Stomach (tissue), 9 donors: ENCODE measurements around the gene ATP8A2. TPM values are rescaled to one million over a fixed set of nuclear protein-coding genes. Genes with fewer than 3 reads are reported as not detected.
"Not testable (repeated sequence)": the region's sequence is repeated elsewhere in the genome, so short reads cannot be mapped to it uniquely, and the experiment has no call there.

ENCODE experiments used
- DNase-seq, 2 donors: peaks; one replicate each; pipeline versions ENCODE4 v3.0.0 to v3.0.0-alpha.2; 2013 to 2019
- H3K27ac ChIP-seq, 5 donors: fragments of 200-600 bp in 4 of 5; sonication (generic) in 4 of 5; one replicate each; pipeline ENCODE4 v1.5.1; 2013 to 2019; ENCODE audit warnings: mild to moderate bottlenecking in 1 of 5, moderate library complexity in 1 of 5
- H3K27me3 ChIP-seq, 3 donors: fragments of 200-600 bp; sonication (generic); one replicate each; pipeline ENCODE4 v1.5.1; 2017 to 2019; ENCODE audit warnings: mixed run types in 1 of 3
- H3K36me3 ChIP-seq, 4 donors: fragments of 200-600 bp; sonication (generic); 1 replicate in 3 of 4; 2 replicates in 1 of 4; pipeline ENCODE4 v1.5.1; 2016 to 2019
- H3K4me1 ChIP-seq, 4 donors: fragments of 200-600 bp; sonication (generic); one replicate each; pipeline ENCODE4 v1.5.1; 2016 to 2019
- H3K4me3 ChIP-seq, 4 donors: fragments of 200-600 bp; sonication (generic) in 3 of 4; one replicate each; pipeline ENCODE4 v1.5.1; 2016 to 2019; ENCODE audit warnings: mild to moderate bottlenecking in 1 of 4
- H3K9me3 ChIP-seq, 4 donors: fragments of 200-600 bp; sonication (generic); one replicate each; pipeline ENCODE4 v1.5.1; 2016 to 2019
- EP300 ChIP-seq: sonication (generic); formaldehyde crosslinking; IDR thresholded peaks from one replicate; pipeline ENCODE4 v1.6.1; 2017; ENCODE audit warnings: antibody characterized with exemption
- POLR2A ChIP-seq, 4 donors: fragments of 450-650 bp; IDR thresholded peaks; one replicate each; pipeline ENCODE4 v1.6.1; 2016; ENCODE audit warnings: antibody characterized with exemption in 4 of 4, control low read depth in 2 of 4, mild to moderate bottlenecking in 1 of 4, moderate library complexity in 1 of 4
- POLR2AphosphoS5 ChIP-seq, 3 donors: sonication (generic); formaldehyde crosslinking; IDR thresholded peaks; one replicate each; pipeline ENCODE4 v1.6.1; 2016; ENCODE audit warnings: antibody characterized with exemption in 3 of 3
- WGBS, 5 donors: extraction: QIAGEN DNeasy Blood & Tissue Kit in 3 of 5; methylation state at CpG; one replicate each; pipeline versions ENCODE4 v1.1.5 to v1.1.7; 2013 to 2018; 5-methylcytosine and 5-hydroxymethylcytosine counted together
- intact Hi-C: fragments of 100-400 bp; cut with DNase I; formaldehyde crosslinking; loops from one replicate; pipeline ENCODE4 v1.15.1; 2023; ENCODE audit warnings: low total_unique reads
- polyA plus RNA-seq, 3 donors: library from polyadenylated mRNA; stranded (reverse); fragments of 200-250 nt; gene quantifications; one replicate each; pipeline ENCODE4 v1.2.3, GENCODE V29; 2013
- total RNA-seq, 5 donors: library from RNA; depleted of rRNA; stranded (reverse); fragments of >200 nt; gene quantifications; one replicate each; pipeline versions ENCODE4 v1.1.0 to v1.2.3, GENCODE V29; 2014 to 2016
- TF ChIP-seq, protein P1 (sequence below), 7 experiments: fragments of 450-650 bp in 4 of 7; fragments of 200-600 bp in 3 of 7; sonication (generic) in 3 of 7; IDR thresholded peaks; one replicate each; pipeline ENCODE4 v1.5.1; 2016 to 2019; ENCODE audit warnings: antibody characterized with exemption in 7 of 7, control low read depth in 2 of 7, mild to moderate bottlenecking in 1 of 7
- donor health status: healthy with polysubstance abuse.
- donor health status: Bipolar disorder and iron deficiency.
- donor health status: healthy.

ATP8A2 gene
- total and polyA plus RNA-seq, 8 donors = 0.12 to 3.5 (median 0.20) TPM; not detected in 3

DNA sequence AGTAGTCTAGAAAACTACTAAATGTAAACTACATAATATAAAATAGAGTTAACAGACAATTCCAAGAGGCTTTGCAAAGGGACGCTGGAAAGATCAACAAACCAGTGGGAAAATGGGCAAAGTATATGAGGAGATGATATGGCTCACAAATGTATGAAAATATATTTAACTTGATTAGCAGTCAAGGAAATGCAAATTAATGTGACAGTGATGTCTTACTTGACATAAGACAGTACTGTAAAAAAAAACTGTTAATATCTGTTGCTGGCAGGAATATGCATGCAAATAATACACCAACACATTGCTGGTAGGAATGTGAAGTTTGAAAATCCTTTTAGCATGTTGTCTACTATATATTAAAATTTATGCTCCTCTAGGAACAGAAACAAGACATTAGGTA is 136.1 kb downstream of the ATP8A2 start:
- WGBS, 5 donors = 33 to 74% (median 38%) methylated on average over 1 of the region's 1 CpG
- no peak overlapping the region for H3K4me3 ChIP-seq

GRCh38 chr13:25513060-25513459 is 141.3 kb downstream of the ATP8A2 start:
- intact Hi-C loops, H3K27ac ChIP-seq, DNase-seq, H3K27me3 ChIP-seq, H3K4me1 ChIP-seq, H3K4me3 ChIP-seq, H3K36me3 ChIP-seq: not testable (repeated sequence)
- peaks cover 0 to 12% (median 7%) of the 10 kb centered on the region in 4 donors for H3K9me3 ChIP-seq
- WGBS, 5 donors = 94 to 98% (median 97%) methylated on average over 12 to 31 of the region's 32 CpGs

More for the DNA sequence above, 136.1 kb downstream of the ATP8A2 start:
- no peak overlapping the region for H3K27ac ChIP-seq
- no peaks in the 10 kb centered on the region for H3K36me3 ChIP-seq
- H3K27me3 ChIP-seq = no peaks in the 10 kb centered on the region
- intact Hi-C loops = no loop called here
- no peaks in the 10 kb centered on the region for H3K4me1 ChIP-seq
- no peak for DNase-seq
- no peak for TF ChIP-seq EP300
- TF ChIP-seq, protein P1, sequence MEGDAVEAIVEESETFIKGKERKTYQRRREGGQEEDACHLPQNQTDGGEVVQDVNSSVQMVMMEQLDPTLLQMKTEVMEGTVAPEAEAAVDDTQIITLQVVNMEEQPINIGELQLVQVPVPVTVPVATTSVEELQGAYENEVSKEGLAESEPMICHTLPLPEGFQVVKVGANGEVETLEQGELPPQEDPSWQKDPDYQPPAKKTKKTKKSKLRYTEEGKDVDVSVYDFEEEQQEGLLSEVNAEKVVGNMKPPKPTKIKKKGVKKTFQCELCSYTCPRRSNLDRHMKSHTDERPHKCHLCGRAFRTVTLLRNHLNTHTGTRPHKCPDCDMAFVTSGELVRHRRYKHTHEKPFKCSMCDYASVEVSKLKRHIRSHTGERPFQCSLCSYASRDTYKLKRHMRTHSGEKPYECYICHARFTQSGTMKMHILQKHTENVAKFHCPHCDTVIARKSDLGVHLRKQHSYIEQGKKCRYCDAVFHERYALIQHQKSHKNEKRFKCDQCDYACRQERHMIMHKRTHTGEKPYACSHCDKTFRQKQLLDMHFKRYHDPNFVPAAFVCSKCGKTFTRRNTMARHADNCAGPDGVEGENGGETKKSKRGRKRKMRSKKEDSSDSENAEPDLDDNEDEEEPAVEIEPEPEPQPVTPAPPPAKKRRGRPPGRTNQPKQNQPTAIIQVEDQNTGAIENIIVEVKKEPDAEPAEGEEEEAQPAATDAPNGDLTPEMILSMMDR (IDR thresholded peaks at IDR 0.05) = no peak
- TF ChIP-seq POLR2AphosphoS5 (IDR thresholded peaks at IDR 0.05) = no peak
- no peak for TF ChIP-seq POLR2A (IDR thresholded peaks at IDR 0.05)
- peaks cover 0 to 12% (median 4%) of the 10 kb centered on the region in 4 donors for H3K9me3 ChIP-seq

- no peaks in the 10 kb centered on the region for H3K4me1 ChIP-seq
- H3K4me3 ChIP-seq = no peak overlapping the region
- H3K27me3 ChIP-seq = no peaks in the 10 kb centered on the region
- no peak overlapping the region for H3K27ac ChIP-seq
- no peaks in the 10 kb centered on the region for H3K36me3 ChIP-seq
- intact Hi-C loops = no loop called here
- no peak for TF ChIP-seq POLR2A (IDR thresholded peaks at IDR 0.05)
- TF ChIP-seq POLR2AphosphoS5 (IDR thresholded peaks at IDR 0.05) = no peak
- TF ChIP-seq, protein P1 (IDR thresholded peaks at IDR 0.05) = no peak
- TF ChIP-seq EP300 = no peak
- no peaks in the 10 kb centered on the region for H3K9me3 ChIP-seq
- 83 to 90% (median 88%) methylated on average over 5 of the region's 5 CpGs for WGBS, 5 donors
- DNase-seq = no peak
Observed at GRCh38 chr13:25518441-25518840, 146.7 kb downstream of the ATP8A2 start.

GRCh38 chr13:25525884-25526283 is 154.1 kb downstream of the ATP8A2 start:
- H3K36me3 ChIP-seq = no peaks in the 10 kb centered on the region
- no peak overlapping the region for H3K27ac ChIP-seq
- H3K4me3 ChIP-seq = no peak overlapping the region
- intact Hi-C loops = no loop called here
- DNase-seq = no peak
- TF ChIP-seq POLR2A (IDR thresholded peaks at IDR 0.05) = no peak
- TF ChIP-seq EP300 = no peak
- no peak for TF ChIP-seq POLR2AphosphoS5 (IDR thresholded peaks at IDR 0.05)
- H3K4me1 ChIP-seq = no peaks in the 10 kb centered on the region
- H3K9me3 ChIP-seq = peaks cover 0 to 31% (median 11%) of the 10 kb centered on the region in 4 donors
- no peaks in the 10 kb centered on the region for H3K27me3 ChIP-seq

DNA sequence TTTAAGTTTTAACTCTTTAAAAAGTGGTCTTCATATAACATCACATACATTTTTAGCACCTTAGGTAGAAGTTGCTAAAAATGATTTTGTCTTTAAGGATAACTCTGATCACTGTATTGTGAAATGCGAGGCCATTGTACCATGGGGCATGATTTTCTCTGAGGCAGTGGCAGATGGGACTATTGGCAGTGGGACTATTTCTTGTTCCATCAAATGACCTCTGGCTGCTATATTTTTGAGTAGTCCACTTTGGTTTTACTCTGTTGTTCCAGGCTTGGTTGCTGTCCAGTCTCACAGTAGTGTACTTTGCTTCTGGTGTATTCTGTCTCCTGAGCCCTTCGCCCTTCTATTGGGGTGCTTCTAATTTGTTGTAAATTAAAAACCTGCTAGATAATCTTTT is 156.5 kb downstream of the ATP8A2 start:
- peaks cover 0 to 31% (median 11%) of the 10 kb centered on the region in 4 donors for H3K9me3 ChIP-seq
- no peaks in the 10 kb centered on the region for H3K27me3 ChIP-seq
- no peaks in the 10 kb centered on the region for H3K36me3 ChIP-seq
- 88 to 97% (median 93%) methylated on average over 2 of the region's 2 CpGs for WGBS, 5 donors
- no peak for DNase-seq
- no peak overlapping the region for H3K4me3 ChIP-seq
- no peak overlapping the region for H3K27ac ChIP-seq
- intact Hi-C loops = no loop called here
- no peaks in the 10 kb centered on the region for H3K4me1 ChIP-seq
- TF ChIP-seq POLR2AphosphoS5 (IDR thresholded peaks at IDR 0.05) = no peak
- no peak for TF ChIP-seq POLR2A (IDR thresholded peaks at IDR 0.05)
- TF ChIP-seq EP300 = no peak
- TF ChIP-seq, protein P1 (IDR thresholded peaks at IDR 0.05) = no peak
